ENCODE measurements around the gene NXN. TPM values are rescaled to one million over a fixed set of nuclear protein-coding genes. Genes with fewer than 3 reads are reported as not detected.

Gene NXN
- total RNA-seq, 4 donors from 2014 or later = 2.1 to 14.0 (median 8.6) TPM

DNA sequence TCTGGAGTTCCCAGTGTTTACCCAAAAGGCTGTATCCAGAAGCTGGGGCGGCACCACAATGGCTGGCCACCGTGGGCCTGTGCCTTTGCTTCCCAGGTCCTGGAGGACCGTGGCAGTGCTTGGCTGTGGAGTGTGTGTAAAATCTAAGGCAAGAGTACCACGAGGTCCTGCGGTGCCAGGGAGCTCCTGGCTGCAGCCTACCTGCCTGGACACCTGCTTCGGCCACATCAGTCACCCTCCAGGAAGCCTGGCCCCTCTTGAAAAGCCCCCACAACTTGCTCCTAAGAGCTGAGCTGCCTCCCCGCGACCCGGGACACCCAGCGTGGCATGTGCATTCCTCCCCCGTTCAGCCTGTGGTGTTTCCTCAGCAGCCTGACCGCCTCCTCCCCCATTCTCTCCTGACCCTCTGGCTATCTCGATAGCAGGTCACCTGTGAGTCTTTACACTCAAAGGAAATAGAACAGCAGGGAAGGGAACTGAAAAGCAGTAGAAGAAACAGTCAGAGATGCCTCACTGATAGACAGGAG lies 25.3 kb upstream of the NXN start:
- H3K4me1 ChIP-seq = peaks cover 0 to 57% (median 0%) of the 10 kb centered on the region in 4 donors
- H3K27me3 ChIP-seq = no peaks in the 10 kb centered on the region
- no peaks in the 10 kb centered on the region for H3K9me3 ChIP-seq
- peak overlapping the region in 2 of 4 donors; percentile 66 to 76 for H3K27ac ChIP-seq
- H3K4me3 ChIP-seq = no peak overlapping the region
- peaks cover 0 to 94% (median 0%) of the 10 kb centered on the region in 3 donors for H3K36me3 ChIP-seq
- TF ChIP-seq, protein P1, sequence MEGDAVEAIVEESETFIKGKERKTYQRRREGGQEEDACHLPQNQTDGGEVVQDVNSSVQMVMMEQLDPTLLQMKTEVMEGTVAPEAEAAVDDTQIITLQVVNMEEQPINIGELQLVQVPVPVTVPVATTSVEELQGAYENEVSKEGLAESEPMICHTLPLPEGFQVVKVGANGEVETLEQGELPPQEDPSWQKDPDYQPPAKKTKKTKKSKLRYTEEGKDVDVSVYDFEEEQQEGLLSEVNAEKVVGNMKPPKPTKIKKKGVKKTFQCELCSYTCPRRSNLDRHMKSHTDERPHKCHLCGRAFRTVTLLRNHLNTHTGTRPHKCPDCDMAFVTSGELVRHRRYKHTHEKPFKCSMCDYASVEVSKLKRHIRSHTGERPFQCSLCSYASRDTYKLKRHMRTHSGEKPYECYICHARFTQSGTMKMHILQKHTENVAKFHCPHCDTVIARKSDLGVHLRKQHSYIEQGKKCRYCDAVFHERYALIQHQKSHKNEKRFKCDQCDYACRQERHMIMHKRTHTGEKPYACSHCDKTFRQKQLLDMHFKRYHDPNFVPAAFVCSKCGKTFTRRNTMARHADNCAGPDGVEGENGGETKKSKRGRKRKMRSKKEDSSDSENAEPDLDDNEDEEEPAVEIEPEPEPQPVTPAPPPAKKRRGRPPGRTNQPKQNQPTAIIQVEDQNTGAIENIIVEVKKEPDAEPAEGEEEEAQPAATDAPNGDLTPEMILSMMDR (IDR thresholded peaks at IDR 0.05) = no peak
- TF ChIP-seq POLR2A (IDR thresholded peaks at IDR 0.05) = no peak
- DNase-seq = no peak

DNA sequence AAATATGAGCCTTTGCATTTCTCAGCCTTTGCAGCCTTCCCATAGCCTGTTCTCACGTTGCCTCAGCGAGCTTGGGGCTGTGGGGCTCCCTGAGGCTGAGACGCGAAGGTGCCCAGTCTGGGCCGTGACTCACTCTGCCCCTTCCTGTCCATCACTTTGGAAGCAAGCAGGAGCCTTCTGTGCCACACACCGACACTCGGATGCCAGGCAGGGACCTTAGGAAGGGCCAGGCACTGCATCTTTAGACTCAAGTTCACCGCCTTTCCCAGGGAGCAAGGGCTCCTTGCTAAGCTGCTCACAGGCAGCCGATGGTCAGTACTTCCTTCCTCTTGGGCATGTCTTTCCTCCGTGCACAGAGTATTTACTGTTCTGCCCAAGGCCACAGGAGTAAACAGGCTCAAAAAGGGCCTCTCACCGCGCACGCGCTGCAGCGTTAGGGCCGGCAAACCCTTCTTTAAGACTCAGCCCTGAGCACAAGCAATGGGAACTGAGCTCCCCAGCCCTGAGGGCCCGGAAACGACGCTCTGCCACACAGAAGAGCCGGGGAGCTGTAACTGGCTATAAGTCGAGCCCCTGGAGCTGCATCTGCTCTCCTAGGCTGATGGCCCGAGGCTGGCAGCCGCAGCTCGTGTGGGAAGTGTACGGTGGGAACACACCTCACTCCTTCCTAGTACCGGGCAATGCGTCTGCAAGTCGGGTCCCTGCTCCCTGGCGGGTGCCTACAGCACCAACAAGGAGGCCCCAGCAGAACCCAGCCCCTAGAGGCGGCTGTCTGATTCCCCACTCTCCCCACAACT lies 24.6 kb upstream of the NXN start:
- Histone ChIP-seq H3K36me3 (peaks cover 0 to 93% (median 0%) of the 10 kb centered on the region in 3 donors), H3K4me1 (peaks cover 0 to 57% (median 0%) of the 10 kb centered on the region in 4 donors), H3K9me3 (no peaks in the 10 kb centered on the region), H3K4me3 (no peak overlapping the region), H3K27me3 (no peaks in the 10 kb centered on the region), H3K27ac (peak overlapping the region in 2 of 4 donors; percentile 34 to 76)
- TF ChIP-seq, protein P1 (IDR thresholded peaks at IDR 0.05) = no peak
- no peak for TF ChIP-seq POLR2A (IDR thresholded peaks at IDR 0.05)
- DNase-seq = no peak

DNA sequence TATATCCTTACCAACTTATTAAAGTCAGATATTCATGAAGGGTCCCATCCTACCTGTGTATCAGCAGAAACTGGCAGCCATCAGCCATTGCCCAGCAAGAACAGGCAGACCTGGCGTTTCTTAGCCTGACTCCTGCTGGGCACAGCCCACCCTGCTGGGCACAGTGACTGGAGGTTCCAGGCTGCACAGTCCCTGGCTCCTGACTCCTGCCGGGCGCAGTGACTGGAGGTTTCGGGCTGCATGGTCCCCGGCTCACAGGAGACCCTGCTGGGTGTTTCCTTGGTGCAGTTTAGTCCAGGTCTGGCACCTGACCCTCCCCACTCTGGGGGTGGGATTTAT lies 24.0 kb upstream of the NXN start:
- H3K9me3 ChIP-seq = no peaks in the 10 kb centered on the region
- H3K27me3 ChIP-seq = no peaks in the 10 kb centered on the region
- H3K4me3 ChIP-seq = no peak overlapping the region
- TF ChIP-seq, protein P1 (IDR thresholded peaks at IDR 0.05) = no peak
- no peak for TF ChIP-seq POLR2A (IDR thresholded peaks at IDR 0.05)
- H3K27ac ChIP-seq = peak overlapping the region in 2 of 4 donors; percentile 34 to 76
- peaks cover 0 to 61% (median 0%) of the 10 kb centered on the region in 4 donors for H3K4me1 ChIP-seq
- no peak for DNase-seq
- peaks cover 0 to 88% (median 0%) of the 10 kb centered on the region in 3 donors for H3K36me3 ChIP-seq

DNA sequence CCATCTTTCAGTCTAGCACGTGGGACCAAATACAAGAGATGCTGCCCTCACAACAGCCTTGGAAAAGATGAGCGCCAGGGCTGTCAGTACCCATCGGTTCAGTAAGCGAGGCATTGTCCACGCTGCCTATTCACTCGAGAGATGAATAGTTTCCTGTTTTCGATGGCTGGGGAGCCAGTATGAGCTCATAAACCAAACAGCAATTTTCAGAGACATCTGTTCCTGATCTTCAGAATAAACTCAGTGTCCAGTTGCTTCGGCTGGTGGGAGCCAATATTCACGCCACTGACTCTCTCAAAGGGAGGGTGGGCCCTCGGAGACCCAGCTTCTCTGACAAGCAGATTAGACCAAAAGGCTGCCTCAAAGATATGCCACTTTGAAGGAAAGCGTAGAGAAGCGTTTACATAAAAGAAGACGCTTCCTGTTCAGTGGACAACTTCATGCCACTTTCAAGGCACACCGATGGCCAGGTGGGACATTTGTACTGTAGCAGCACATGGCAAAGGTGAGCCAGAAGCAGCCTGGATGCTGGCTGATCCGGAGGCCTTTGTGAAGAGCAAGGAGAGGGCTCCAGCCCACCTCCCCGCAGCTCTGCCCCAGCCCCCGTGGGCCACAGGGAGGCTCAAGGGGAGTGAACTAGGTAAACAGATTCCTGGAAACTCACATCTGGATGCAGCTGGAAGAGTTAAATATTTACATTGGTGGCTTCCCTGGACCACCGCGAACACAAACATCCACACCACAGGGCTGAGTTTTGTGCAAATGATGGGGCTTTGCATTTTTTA lies 23.4 kb upstream of the NXN start:
- no peak for DNase-seq
- TF ChIP-seq, protein P1 (IDR thresholded peaks at IDR 0.05) = no peak
- TF ChIP-seq POLR2A (IDR thresholded peaks at IDR 0.05) = no peak
- Histone ChIP-seq H3K4me3 (no peak overlapping the region), H3K36me3 (peaks cover 0 to 82% (median 0%) of the 10 kb centered on the region in 3 donors), H3K27ac (peak overlapping the region in 3 of 4 donors; percentile 40 to 76 (median 74)), H3K9me3 (no peaks in the 10 kb centered on the region), H3K4me1 (peaks cover 0 to 67% (median 3%) of the 10 kb centered on the region in 4 donors), H3K27me3 (no peaks in the 10 kb centered on the region)

DNA sequence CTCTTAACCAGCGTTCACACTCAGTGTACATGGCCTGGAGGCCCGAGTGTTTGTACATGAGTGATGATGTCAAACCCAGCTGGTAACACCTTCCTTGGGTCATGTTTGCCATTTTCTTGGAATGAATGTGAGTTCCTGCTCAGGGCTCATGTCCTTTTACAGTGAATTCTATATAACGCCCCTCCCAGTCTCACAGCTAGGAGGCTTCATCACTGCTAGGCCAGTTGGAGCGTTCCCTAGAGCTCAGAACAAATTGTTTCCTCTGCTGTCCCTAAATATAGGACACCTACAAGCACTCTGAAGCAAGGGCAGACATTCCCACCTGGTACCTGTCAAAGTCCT lies 22.8 kb upstream of the NXN start:
- Histone ChIP-seq H3K36me3 (peaks cover 0 to 76% (median 0%) of the 10 kb centered on the region in 3 donors), H3K9me3 (no peaks in the 10 kb centered on the region), H3K27me3 (no peaks in the 10 kb centered on the region), H3K4me1 (peaks cover 0 to 73% (median 8%) of the 10 kb centered on the region in 4 donors), H3K27ac (peak overlapping the region in 3 of 4 donors; percentile 40 to 76 (median 74)), H3K4me3 (no peak overlapping the region)
- no peak for DNase-seq
- TF ChIP-seq POLR2A (IDR thresholded peaks at IDR 0.05) = no peak
- TF ChIP-seq, protein P1 (IDR thresholded peaks at IDR 0.05) = no peak

Measured in Peyer's patch (tissue), 4 donors.